HG02840 (cell line): ENCODE results near the gene SNAPC2.
"Not testable (repeated sequence)": the region's sequence is repeated elsewhere in the genome, so short reads cannot be mapped to it uniquely, and the experiment has no call there.

Experiments
- ATAC-seq: cut with Tn5 transposase; IDR thresholded peaks from one replicate; pipeline ENCODE4 v1.9.1; 2021; ENCODE audit warnings: mild to moderate bottlenecking, moderate library complexity, moderate number of reproducible peaks; ENCODE audit not compliant: unreplicated experiment, low FRiP score

Gene SNAPC2

DNA sequence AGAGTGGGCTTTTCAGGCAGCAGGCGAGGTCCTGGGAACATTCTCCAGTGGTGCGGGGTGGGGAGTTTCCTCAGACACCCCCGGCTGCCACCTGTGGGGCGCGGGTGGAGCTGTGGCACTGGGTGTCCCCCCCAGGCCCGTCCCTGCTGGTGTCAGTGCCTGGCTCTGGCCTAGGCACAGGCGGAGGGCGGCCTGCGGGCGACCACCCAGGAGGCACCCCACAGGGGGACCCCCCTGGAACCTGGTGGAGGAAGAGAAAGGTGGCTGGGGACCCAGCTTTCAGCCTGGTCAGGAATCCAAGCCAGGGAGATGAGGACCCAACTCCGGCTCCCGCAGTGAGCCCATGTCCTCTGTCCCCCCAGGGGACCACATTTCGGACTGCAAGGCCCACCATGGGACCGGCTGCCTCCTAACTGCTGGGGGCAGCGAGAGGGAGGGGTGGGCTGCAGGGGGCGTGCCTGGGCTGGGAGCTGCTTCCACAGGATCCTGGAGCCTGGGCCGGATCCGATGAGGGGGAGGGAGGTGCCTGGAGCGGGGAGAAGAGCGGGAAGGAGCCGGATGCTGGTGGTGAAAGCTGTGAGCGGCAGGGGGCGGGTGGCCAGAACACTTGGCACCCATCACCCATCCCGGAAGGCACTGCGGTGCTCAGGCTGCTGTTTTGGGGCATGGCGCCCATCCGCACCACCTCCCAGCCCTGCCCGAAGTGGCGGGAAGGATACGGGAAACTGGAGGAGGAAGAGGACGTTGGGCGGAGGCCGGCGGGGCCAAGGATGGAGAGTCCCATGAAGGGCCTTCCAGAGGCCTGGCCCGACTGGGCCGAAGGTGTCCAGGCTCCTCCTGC, 11.3 kb downstream of the SNAPC2 start:
- no peak for ATAC-seq

DNA sequence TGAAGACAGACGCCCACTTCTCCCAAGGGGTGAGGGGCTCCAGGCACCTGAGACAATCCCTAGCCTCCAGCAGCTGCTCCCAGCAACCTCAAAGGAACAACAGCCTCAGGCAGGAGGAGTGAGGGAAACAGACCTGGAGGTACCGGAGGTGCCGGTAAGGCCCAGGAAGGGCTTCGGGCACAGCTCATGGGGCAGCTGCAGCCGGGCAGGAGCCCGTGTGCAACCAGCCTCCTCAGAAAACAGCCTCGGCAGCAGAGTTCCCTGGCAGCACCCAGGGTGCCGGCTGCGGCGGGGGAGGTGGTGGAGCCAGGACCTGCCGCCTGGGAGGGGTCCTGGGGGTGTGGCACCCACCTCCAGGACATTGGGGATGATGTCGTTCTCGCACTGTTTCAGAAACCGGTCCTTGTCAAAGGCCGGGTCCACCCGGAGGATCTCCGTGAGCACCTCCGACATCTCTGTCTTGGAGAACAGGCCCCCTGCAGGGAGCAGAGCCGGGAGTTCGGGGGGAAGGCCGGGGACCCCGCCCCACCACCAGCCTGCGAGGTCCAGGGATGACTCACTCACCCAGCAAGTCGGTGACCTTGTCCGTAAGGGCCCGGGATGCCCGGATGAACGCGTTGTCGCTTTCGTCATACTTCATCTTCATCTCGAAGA, 12.3 kb downstream of the SNAPC2 start:
- no peak for ATAC-seq

- no peak for ATAC-seq
Observed at GRCh38 chr19:7932930-7933300, 12.8 kb downstream of the SNAPC2 start.

DNA sequence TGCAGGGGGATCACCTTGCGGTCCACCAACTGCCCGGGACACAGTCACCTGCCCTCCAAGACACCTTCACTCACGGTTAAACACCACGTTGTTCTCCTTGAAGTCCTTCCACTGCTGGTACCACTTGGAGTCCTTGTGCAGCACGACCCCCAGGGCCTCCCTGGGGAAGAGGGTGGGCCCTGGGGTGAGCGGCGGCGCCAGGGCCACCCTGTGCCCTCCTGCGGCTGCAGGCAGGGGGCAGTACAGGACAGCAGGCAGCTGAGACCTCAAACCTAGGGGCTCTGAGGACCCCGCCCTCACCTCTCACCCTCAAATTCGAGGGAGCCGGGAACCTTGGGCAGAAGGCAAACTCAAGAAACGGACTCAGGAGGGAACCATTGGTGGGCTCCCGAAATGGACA, 13.3 kb downstream of the SNAPC2 start:
- no peak for ATAC-seq

DNA sequence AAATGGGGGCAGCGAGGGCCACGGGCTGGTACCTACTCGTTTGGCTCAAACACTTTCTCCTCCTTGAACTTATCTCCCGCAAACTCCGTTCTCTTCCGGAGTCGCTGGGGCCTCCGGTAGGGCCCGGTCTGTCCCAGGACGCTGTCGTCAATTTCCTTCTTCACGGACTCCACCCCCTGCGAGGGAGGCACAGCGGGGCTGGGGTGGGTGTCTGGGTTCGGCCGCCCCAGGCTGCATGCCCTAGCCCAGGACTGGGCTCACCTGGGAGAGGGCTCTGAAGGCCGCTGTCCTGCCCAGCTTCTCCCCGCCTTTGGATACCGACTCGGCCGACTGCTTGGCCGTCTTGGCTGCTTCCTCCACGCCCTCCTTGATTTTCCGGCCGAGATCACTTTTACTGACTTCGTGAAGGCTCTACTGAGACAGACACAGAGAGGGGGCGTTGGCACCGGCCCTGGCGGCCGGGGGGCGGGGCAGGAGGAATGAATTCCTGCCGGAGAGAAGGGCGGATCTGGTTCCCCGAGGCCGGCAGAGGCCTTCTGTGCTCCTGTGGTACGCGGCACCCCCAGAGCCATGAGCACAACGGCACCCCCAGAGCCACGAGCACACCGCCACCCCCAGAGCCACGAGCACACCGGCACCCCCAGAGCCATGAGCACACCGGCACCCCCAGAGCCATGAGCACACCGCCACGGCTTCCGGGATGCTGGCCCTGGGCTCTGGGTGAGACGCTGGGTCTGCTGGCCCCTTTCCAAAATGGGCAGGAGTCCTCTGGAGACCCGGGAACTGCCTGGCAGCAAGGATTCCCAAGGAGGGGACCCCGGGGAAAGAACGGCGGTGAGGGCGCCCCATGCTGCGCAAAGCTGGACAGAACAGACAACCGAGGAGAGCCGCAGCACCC, 13.9 kb downstream of the SNAPC2 start:
- ATAC-seq, result no peak

GRCh38 chr19:7934766-7935165, 14.6 kb downstream of the SNAPC2 start:
- no peak for ATAC-seq

DNA sequence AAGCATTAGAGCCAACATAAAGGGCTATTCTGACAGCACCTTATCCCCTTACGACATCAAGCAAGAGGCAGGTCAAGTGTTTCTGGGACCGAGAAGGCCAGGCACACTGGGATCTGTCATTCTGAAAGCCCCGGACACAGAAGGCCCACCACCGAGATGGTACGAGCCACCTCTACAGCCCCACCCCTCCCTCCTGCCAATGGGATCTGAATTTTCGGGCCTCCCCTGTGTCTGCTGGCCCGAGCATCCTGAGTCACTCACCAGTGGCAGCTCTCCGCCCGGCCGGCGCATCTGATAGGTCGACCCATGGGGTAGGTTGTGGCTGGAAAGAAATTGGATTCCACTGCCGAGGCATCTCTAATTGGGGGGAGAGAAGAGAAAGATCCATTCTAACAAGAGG, 20.7 kb downstream of the SNAPC2 start:
- no peak for ATAC-seq

DNA sequence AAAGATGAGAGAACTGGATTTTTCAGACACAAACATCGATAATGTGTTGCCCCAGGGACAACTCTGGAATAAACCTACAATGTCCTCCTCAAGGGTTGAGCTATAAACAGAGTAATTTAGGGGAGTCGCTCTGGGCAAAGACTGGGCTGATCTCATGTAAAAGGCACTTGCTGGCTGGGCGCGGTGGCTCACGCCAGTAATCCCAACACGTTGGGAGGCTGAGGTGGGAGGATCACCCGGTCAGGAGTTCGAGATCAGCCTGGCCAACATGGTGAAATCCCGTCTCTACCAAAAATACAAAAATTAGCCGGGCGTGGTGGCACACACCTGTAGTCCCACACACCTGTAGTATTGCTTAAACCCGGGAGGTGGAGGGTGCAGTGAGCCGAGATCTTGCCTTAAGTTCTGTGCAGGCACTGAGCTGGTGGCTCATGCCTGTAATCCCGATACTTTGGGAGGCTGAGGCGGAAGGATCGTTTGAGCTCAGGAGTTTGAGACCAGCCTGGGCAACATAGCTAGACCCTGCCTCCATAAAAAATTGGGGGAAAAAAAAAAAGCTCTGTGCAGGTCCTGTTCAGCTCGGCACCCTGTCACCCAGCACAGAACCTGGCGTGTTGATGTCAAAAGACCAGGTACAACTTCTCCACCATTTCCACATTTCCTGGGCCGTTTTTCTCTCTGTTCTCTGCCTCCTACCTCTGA, 21.9 kb downstream of the SNAPC2 start:
- no peak for ATAC-seq

DNA sequence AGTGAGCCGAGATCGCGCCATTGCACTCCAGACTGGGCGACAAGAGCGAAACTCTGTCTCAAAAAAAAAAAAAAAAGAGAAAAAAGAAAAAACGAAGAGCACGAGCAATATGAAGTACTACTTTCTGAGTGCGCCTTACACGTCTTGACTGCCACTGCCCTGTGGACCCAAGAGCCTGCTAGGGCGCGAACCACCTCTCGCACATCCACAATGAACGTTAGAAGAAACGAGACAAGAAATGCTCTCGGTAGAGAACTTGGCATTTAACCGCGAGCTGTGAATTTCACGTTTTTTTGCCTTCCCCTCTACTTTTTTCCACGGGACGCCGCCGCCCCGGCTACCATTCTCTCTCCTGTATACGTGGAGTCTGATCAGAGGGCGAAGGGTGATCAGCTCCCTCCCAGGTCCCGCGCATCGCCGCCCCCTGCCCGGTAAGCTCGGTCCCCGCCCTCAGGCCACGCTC, 22.9 kb downstream of the SNAPC2 start:
- peak; percentile 3 for ATAC-seq

DNA sequence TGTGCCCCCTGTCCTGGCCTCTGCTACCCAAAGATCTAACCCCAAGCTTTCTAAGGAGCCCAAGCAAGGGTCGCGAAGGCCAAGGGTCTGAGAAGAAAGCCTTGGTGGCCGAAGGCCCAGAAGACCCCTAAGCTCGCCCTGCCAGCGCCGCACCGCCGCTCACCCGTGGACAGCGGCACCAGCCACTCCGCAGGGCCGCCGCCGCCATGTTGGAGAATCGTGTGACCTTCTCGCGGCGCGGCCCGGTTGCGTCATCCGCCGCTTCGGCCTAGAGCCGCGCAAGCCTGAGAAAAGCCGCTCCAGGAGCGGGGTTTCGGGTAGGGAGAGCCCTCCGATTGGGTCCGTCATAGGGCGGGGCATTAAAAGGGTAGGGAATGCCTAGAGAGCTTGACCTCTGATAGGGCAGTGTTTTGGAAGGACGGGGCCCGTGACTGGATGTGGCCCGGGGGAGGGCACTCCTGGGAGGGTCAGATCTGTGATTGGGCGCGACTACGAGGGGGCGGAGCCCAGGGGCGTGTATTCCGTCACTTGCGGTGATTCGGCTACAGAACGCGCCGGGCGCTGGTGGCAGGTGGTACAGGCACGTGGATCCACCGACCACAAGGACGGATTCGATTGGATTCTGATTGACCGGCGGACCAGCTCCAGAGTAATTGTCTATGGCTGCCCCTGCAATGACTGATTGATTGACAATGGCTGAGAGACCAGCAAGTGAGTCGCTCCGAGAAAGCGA, 23.5 kb downstream of the SNAPC2 start, which contains the start of gene TIMM44:
Gene TIMM44, minus strand, starts transcription at position 223 of the 733 bp plus-strand sequence. Its CDS starts 15 bp downstream, at position 208.
- peak; percentile 93 for ATAC-seq

DNA sequence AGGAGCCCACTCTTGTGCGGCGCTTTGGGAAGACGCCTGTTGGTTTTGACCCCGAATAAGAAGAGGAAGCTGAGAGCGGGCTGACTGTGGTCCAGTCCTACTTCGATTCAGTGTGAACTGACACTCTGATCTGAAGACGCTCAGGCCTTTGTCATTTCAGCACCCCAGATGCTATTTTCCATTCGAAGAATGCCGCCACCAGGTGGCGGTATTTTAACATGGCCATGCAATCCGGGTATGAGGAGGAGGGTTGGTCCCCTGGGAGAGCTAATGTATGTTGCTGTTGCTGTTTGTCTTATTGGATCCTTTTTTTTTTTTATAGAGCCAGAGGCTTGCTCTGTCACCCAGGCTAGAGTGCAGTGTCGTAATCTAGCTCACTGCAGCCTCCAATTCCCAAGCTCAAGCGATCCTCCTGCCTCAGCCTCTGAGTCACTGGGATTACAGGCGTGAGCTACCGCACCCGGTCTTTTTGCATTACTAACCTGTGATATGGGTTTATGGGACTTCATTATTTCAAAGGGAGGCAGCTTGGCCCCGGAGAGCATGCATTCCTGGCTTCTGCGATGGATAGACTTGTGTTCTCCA, 24.1 kb downstream of the SNAPC2 start:
- ATAC-seq, result peak; percentile 15

- no peak for ATAC-seq
Observed at GRCh38 chr19:7947939-7948338, 27.8 kb downstream of the SNAPC2 start.

DNA sequence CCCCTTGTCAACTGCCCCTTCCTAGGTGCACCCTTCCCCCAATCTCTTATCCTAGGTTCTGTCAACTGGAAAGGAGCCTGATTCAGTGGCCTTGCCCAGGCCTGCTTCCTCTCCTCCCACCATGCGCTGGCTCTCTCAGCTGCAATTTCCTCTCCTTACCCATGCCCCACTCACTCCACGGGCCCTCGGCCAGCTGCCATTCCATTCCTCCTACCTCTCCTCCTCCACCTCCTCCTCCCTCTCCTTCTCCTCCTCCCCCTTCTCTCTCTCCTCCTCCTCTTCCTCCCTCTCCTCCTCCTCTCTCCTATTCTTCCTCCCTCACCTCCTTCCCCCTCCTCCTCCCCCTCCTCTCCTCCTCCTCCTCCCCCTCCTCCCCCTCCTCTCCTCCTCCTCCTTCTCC, 32.9 kb downstream of the SNAPC2 start:
- no peak for ATAC-seq

DNA sequence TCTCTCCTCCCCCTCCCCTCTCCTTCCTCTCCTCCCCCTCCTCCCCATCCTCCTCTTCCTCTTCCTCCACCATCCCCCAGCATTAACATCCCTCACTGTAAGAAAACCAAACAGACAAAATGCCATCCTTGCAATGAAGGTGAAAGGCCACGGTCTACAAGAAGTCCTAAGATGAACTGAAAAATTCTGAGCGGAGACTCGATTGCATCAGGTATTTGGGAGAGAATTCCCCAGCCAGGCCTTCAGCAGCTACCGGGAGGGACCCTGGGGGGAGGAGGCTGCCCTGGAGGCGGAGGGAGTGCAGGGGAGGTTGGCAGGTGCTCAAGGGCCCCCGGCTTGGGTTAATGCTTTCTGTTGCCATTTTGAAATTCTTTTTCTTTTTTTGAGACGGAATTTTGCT, 33.4 kb downstream of the SNAPC2 start:
- ATAC-seq, result no peak

DNA sequence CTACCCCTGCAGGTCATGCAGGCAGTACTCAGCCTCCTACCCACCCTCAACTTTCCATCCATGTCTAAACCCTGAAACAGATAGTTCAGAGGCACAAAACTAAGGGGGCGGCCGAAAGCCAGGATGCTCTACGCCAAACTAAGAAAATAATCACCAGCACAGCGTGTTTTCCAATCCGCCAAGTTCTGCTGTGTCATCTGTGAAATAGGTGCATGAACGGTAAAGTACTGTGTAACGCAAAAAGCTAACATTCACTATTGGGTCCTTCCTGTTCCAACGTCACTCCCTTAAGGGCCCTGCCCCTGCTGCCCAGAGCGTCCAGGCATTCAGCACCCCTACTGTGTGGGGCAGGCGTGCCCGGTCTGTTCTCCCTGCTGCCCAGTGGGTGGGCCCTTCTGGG, 35.6 kb downstream of the SNAPC2 start:
- ATAC-seq, result no peak

DNA sequence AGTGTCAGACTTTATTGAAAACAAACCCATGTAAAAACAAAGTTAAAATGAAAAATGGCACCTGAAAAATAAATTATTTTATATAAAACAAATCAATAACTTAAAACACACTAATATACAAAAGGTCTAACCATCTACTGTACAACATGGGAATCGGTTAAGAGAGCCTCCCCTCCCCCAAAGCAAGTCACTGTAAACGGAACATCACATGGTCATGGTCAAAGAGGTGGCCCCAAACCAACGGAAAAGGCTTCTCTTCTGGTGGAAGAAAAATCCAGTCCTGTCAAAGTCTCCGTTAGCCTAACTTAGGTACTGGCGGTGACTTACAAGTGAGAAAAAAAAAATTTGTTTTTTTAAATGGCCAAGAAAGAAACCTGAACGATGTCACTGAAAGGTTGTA, 39.1 kb downstream of the SNAPC2 start:
- no peak for ATAC-seq

DNA sequence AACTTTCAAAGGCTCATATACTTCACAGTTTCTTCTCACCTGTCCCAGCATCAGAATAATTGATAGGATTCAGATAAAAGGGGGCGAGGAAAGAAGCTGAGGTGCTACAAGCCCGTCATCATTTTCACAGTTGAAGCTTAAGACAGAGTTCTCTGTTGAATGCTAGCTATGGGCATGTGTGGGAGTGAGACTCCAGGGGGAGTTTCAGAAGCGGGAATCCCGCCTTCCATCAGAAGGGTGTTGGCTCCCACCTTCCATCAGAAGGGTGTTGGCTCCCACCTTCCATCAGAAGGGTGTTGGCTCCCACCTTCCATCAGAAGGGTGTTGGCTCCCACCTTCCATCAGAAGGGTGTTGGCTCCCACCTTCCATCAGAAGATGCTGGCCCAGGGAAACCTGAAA, 40.9 kb downstream of the SNAPC2 start:
- not testable (repeated sequence) for ATAC-seq

DNA sequence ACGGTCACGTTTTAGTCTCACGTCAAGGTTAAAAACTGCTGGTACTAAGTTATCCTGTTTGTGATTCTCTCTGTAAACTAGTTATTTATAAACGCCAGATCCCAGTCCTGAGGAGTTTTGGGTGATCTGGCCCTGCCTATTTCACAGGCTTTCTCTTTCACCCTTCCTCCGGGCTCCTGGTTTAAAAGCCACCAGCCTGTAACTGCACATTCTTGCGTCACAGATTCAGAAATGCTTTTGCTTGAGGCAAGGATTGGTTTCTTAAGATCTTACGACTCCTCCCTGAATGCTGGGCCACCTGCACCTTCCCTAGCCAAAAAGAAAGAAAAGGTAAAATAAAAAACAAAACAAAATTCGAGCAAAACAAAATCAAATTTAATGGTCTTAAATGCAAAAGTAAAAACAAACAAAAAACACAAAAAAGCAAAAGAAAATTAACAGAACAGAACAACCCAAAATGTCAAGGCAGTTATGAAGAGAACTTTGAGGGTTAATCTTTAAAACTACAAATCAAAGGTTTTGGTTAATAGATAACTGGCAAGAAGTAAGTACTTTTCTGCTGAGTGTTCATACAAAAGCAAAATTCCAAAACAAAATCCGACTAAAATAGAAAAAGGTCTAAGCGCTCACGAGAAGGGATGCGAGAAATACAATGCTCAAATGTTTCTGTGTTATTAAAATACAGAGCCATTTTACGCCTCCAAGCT, 41.9 kb downstream of the SNAPC2 start:
- ATAC-seq, result no peak
